NCI-H2196 treated with DMSO at 0.1 percent for 48 hours (cell line): ENCODE results near the gene ZNF862.

ENCODE experiments used
- DNase-seq: peaks from one replicate; lab custom pipeline; 2025; ENCODE audit not compliant: unreplicated experiment; lab: John Stamatoyannopoulos, UW

The ZNF862 gene

GRCh38 chr7:149845257-149845980, 7.2 kb downstream of the ZNF862 start:
- no peak for DNase-seq

GRCh38 chr7:149846021-149846420, 7.8 kb downstream of the ZNF862 start:
- DNase-seq = no peak

- no peak for DNase-seq
Observed at GRCh38 chr7:149846436-149847046, 8.4 kb downstream of the ZNF862 start.

GRCh38 chr7:149849174-149849573, 11.0 kb downstream of the ZNF862 start:
- no peak for DNase-seq

- DNase-seq = no peak
Observed at GRCh38 chr7:149850007-149850594, 11.9 kb downstream of the ZNF862 start.

GRCh38 chr7:149850716-149851115, 12.5 kb downstream of the ZNF862 start:
- DNase-seq = no peak

- no peak for DNase-seq
Observed at GRCh38 chr7:149851449-149851848, 13.3 kb downstream of the ZNF862 start.

- DNase-seq = no peak
Observed at GRCh38 chr7:149853157-149853556, 15.0 kb downstream of the ZNF862 start.

GRCh38 chr7:149854611-149855360, 16.6 kb downstream of the ZNF862 start:
- peak; percentile 89 for DNase-seq

GRCh38 chr7:149855361-149856305, 17.5 kb downstream of the ZNF862 start:
- no peak for DNase-seq

- DNase-seq = no peak
Observed at GRCh38 chr7:149856583-149856982, 18.4 kb downstream of the ZNF862 start.

GRCh38 chr7:149859369-149859768, 21.2 kb downstream of the ZNF862 start:
- DNase-seq = no peak

- DNase-seq = no peak
Observed at GRCh38 chr7:149859876-149860275, 21.7 kb downstream of the ZNF862 start.

- no peak for DNase-seq
Observed at GRCh38 chr7:149860821-149861727, 22.9 kb downstream of the ZNF862 start.

GRCh38 chr7:149861728-149862045, 23.5 kb downstream of the ZNF862 start:
- no peak for DNase-seq

GRCh38 chr7:149862156-149862555, 24.0 kb downstream of the ZNF862 start:
- no peak for DNase-seq

GRCh38 chr7:149863500-149863899, 25.3 kb downstream of the ZNF862 start:
- DNase-seq = no peak

GRCh38 chr7:149864023-149864422, 25.8 kb downstream of the ZNF862 start:
- no peak for DNase-seq

GRCh38 chr7:149864751-149865150, 26.6 kb downstream of the ZNF862 start:
- DNase-seq = no peak

- no peak for DNase-seq
Observed at GRCh38 chr7:149865437-149865836, 27.3 kb downstream of the ZNF862 start.
